NCI-H2107 (cell line): Measurements from ENCODE around the gene MCAM.

ENCODE experiments used
- DNase-seq: peaks from one replicate; lab custom pipeline; 2025; lab: John Stamatoyannopoulos, UW

The MCAM gene

DNA sequence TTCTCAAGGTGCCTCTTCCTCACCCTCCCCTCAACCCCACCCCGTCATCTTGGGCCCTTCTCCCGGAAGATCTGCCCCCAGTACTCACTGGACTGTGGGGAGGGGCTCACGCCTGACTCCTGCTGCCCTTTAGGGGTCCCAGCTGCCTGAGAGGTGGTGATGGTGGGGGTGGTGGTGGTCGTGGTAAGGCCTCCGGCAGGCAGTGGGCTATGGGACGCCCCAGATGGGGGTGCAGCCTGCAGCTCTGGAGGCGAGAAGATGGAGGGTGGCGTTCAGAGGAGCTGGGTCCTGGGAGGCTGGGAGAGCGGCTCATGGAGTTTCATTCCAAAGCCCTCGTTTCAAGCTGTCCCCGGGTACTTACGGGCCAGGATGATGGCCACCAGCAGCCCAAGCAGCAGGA lies 28.8 kb upstream of the MCAM start:
- no peak for DNase-seq

DNA sequence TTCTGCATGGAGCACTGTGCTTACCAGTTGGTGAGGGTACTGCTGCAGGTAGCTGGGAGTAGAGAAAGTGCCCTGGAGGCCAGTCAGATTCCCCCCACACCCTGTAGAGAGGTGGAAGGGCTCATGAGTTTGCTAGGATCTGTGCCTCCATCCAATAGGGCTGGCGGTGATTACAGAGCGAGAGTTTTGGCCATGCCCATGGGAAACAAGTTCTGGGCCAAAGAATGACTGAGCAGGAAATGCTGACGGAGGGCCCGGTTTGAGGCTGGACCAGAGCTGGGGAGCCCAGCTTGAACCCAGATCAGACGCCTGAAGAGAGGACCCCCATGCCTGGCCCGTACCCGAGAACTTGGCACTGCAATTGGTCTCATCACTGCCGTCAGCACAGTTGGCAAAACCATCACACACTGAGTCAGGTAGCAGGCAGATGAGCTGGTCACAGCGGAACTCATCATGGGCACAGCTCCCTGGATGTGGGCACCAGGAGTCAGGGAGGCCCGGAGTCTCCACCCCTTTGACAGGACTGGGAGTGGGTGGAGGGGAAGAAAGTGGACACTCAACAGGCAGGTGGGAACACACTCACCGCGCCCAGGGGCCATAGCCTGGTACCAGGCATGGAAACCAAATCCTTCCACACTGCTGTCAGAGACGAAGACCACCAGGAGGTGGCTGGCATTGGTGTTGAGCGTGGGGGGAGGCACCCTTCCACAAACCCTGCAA lies 27.5 kb upstream of the MCAM start:
- no peak for DNase-seq

DNA sequence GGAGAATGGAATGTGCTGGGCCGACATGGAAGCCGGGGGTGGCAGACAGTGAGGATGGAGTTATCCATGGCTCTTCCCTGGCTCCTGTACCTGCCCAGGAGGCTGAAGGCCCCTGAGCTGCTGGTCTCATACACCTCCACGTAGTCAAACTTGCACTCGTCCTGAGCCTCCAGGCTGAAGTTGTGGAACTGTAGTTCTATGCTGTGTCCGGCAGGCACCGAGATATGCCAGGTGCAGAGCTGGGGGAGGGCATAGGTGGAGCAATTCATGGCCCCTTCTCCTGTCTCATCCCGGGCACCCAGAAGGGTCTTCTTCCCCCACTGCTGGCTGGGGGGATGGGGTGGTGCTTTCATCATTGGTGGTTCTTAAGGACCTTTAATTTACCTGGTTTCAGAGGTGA lies 26.8 kb upstream of the MCAM start:
- DNase-seq, result no peak

DNA sequence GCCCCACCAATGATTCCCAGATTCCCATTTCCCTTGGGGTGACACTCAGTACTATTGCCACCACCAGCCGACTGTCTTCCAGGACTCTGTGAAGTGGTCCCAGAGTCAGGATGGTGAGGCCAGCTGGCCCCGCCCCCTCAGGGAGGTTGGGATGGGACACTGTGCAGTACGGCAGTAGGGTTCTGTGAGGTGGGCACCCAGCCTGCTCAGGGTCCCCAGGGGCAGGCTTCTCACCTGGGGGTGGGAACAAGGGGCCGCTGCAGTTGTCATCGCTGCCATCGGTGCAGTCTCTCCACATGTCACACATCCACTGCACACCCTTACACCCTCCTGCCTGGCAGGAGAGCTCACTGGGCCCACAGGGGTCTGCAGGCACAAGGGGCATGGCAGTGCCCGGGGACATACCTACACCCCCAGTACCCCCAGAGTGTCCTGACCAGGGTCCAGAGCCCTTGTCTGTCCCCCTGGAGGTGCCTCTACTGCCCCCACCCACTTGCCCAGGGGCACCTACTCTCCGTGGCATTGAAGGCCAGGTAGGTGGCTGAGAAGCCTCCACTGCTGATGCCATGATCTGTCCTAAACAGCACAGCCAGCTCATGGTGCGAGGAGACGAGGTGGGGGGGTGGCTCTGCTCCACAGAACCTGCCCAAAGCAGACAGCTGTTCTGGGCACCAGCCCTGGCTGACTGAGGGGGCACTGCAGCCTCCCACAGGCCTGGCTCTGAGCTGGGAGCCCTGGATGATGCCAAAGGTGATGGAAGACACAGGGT lies 25.6 kb upstream of the MCAM start:
- DNase-seq, result no peak

DNA sequence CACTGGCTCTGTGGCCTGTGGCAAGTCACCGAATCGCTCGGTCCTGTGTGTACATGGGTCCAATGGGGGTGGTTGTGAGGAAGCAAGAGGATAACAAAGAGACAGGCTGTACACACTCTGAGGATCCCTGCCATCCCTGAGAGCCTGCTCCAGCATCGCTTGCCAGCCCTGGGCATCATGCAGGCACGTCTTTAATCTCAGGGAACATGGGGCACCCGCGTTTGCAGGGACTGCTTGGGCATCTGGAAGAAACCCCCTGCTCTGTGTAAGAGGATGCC lies 25.0 kb upstream of the MCAM start:
- DNase-seq, result no peak

DNA sequence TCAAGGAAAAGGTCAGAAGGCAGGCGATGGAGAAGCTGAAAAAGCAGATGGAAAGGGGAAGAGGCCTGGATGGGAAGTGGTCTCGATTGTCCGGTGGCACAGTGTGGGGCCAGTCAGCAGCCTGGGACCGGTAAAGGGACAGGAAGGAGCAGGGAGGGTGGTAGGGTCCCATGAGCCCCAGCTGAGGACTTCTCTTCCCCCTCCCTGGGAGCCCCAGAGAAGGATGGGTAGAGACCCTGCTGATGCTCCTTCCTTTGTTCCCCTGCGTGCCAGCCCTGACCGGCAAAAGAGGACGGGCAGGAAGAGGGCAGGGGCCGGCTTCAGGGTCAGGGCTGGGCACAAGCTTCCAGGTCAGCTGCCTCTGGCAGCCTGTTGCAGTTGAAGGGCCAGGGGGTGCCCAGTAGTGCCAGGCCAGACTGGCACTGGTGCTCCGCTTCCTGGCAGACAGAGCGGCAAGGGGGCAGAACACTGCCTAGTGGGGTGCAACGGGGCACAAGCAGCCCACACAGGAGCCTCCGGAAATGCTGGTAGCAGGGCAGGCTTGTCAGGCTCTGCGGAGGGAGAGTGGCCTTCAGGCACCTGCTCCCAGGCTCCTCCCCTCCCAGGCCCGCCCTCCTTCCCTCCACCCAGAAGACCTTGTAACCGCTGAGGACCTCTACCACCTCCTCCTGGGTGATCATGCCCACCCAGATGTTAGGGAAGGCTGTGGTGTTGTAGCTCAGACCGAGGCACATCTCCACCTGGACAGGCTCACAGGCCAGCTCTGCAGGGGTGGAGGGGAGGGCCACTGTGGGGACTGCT lies 24.5 kb upstream of the MCAM start:
- no peak for DNase-seq

DNA sequence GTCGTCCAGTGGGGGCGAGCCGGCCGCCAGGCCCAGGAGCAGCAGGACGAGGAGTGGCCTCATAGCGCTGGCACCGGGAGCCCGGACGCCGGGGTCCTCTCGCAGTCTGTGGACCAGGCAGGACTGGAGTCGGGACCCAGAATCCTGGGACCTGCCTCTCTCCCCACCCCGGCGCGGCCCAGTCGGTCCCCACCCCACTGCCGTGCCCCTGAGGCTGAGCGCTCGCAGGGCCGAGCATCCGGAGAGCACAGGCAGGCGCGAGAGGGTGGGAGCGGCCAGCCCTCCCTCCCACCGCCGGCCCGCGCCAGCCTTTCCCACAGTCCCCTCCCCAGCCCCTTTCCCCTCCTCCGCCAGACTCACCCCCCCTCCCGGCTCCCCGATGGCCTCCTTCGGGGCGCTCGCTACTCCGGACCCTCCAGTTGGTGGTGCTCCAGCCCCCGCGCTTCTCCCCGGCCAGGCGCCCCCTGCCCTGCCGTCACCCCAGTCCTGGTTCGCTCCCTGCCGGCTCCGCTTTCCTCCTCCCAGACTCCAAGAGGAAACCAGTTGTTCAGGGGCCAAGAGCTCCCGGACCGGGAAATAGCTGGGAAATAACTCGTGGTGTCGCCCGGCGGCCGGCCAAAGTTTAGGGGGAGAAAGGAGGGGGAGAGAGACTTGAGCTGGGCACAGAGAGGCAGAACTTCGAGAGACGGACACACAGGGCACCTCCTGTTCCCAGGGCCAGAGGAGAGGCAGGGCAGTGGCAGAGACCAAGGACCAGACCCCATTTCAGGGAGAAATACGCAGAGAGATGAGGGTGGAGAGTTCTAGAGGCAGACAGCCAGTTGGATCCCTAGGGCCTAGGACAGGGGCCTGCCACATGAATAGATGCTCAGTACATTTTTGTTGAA lies 23.6 kb upstream of the MCAM start, which contains the start of gene C1QTNF5:
TSS of gene C1QTNF5 (minus strand) at position 549 of the 887 bp plus-strand sequence. CDS start at position 63, 486 bp downstream.
- DNase-seq, result no peak

DNA sequence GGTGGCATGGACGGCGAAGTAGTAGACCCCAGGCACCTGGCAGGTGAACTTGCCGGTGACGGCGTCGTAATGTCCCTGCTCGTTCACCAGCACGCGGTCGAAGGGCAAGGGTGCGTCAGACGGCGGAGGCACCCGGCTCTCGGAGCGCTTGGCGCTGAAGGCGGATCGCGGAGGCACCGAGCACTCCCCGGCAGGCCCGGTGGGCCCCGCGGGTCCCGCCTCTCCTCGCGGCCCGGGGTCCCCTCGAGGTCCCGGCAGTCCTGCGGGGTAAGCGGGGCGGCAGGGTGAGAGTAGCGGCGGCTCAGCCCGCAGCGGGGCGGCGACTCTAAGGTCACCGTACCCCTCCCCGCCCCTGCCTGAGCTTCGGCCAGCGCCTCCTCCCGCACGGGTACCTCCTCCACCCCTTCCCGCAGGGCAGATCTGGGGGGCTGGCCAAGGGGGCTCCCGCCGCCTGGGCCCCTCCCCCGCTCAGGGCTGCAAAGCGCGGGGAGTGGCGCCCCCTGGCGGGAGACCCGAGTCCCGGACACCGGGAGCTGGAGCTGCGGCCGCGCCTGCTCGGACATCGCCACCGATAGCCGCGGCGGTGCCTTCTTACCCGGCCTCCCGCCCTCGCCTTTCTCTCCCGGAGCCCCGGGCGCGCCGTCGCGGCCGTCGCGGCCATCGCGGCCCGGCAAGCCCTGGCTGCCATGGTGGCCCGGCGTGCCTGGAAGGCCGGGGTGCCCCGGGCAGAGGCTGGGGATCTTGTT lies 22.8 kb upstream of the MCAM start:
- DNase-seq, result no peak

DNA sequence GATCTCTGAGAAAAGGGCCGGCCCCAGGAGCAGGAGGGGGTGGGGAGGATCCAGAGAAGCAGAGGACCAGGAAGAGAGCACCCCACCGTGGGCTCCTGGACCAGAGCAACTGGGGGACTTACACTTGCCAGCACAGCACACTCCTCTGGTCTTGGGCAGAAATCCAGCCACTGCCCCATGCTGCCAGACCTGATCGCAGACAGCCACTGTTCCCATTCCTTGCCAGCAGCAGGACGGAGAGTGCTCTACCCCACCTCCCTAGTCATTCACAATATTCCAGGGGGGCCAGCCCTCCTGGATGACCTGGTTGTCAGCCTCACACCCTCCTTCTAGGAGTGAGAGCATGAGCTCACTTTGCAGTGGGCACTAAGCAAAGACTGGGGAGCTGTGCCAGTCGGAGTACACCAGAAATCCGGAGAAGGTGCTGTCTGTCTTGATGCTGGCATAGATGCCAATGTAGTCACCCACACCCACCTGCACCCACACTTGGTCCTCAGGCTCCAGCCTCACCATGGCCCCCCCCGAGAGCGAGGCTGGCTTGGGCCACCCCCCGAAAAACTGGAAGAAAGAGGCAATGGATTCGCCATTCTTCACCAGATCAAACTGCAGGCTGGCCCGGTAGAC lies 22.1 kb upstream of the MCAM start:
- no peak for DNase-seq

DNA sequence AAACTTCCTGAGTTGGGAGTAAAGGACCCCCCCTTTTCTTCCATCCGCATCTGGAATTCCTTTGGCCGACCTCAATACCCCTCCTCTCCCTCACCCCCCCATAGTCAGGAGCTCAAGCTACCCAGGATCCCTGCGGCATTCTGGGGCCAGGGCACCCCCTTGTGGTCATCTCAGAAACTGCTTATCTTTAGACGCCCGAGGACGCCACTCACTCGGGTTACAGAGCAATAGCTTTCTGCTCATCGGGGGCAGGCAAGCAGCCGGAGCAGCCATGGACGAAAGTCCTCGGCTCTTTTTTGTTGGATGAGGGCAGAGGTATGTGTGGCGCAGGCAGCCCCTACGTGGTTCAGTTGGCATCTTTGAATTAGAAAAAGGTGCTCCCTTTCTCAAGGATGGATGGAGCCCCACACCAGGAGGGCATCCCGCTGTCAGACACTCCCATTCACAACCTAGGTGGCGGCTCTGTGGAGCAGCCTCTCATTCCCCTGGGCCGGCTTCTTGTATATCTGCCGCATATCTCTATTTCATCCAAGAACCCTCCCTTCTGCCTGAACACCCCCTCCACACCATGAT lies 21.5 kb upstream of the MCAM start:
- DNase-seq, result peak; percentile 58

DNA sequence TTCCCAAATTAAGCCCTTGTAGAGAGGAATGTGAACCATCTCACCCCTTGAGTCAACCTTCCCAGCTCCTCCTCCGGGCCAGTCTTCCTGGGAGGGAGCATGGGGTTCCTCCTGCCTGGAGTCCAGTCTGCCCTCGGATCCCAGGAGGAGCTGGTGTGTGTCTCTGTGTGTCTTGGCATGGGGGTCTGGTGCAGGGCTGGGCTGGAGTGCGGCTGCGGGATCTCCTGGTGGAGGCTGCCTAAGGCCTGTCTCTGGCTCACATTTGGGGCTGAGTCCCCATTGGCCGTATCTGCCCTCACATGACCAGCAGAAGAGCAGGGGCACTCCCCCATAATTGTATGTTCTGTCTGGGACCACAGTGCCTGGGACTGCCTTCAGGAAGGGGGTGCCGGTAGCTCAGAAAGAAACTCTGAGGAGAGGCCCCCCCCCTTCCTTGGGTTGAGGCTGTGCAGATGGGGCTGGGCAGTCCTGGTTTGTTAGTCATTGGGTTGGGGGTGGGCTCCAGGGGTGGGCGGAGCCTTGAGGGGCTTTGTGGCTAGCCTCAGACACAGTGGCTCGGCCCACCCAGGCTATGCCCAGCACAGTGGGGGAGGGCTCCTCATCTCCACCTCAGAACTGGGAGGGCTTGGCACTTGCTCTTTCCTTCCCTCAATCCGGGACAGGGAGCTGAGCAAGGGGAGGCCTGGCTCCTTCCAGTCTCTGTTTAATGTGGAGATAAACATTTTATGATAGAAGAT lies 20.8 kb upstream of the MCAM start:
- DNase-seq, result no peak

DNA sequence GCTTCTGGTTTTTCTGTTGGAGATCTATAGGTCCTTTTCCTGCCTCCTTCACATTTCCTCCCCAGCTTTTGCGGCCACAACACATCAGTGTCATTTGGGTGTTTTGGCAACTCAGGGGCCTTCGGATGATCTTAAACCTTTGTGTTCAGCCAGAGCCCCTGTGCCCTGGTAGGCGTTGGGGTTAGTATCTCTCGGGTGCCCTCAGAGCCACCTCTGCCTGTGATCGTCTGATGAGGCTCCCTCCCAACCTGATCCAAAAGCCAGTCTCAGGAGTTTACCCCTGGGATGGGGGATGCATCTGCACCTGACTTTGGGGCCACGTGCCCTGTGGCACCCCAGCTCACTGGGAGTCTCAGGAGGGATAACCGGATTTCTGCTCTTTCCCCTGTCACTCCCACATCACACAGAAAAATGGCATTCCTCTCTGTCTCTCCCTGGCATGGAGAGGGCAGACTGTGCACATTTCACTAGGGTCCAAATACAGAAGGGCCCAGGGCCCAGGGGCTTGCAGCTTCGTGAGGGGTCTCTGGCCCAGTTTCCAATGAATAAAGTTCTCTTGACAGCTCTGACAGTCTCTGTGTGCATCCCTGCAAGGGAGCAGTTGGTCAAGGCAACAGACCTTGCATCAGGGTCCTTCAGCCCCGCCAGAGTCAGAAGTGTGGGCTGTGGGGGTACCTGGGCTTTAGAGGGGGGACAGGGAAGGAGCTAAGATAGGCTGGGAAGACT lies 20.0 kb upstream of the MCAM start:
- no peak for DNase-seq

DNA sequence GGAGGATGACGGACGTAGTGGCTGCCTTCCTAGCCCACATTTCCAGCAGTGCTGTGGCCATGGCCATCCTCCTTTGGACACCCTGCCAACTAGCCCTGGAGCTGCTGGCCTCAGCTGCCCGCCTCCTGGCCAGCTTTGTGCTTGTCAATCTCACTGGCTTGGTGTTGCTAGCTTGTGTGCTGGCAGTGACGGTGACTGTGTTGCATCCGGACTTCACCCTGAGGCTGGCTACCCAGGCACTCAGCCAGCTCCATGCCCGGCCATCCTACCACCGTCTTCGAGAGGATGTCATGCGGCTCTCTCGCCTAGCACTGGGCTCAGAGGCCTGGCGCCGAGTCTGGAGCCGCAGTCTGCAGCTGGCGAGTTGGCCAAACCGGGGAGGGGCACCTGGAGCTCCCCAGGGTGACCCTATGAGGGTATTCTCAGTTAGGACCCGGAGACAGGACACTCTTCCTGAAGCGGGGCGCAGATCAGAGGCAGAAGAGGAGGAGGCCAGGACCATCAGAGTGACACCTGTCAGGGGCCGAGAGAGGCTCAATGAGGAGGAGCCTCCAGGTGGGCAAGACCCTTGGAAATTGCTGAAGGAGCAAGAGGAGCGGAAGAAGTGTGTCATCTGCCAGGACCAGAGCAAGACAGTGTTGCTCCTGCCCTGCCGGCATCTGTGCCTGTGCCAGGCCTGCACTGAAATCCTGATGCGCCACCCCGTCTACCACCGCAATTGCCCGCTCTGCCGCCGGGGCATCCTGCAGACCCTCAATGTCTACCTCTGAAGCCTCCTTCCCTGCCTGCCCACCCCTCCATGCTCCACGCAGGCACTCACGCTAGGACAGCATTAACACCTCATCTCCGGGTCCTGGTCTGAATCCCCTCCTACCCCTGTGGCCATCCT lies 19.0 kb upstream of the MCAM start:
- no peak for DNase-seq

DNA sequence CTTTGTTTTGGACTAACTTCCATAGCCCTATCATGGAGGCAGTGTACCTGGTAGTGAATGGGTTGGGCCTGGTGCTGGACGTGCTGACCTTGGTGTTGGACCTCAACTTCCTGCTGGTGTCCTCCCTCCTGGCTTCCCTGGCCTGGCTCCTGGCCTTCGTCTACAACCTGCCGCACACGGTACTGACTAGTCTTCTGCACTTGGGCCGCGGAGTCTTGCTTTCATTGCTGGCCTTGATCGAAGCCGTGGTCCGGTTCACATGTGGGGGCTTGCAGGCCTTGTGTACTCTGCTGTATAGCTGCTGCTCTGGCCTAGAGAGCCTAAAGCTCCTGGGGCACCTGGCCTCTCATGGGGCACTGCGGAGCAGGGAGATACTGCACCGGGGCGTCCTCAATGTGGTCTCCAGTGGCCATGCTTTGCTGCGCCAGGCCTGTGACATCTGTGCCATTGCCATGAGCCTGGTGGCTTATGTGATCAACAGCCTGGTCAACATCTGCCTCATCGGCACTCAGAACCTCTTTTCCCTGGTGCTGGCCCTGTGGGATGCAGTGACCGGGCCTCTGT lies 18.2 kb upstream of the MCAM start:
- DNase-seq, result no peak

DNA sequence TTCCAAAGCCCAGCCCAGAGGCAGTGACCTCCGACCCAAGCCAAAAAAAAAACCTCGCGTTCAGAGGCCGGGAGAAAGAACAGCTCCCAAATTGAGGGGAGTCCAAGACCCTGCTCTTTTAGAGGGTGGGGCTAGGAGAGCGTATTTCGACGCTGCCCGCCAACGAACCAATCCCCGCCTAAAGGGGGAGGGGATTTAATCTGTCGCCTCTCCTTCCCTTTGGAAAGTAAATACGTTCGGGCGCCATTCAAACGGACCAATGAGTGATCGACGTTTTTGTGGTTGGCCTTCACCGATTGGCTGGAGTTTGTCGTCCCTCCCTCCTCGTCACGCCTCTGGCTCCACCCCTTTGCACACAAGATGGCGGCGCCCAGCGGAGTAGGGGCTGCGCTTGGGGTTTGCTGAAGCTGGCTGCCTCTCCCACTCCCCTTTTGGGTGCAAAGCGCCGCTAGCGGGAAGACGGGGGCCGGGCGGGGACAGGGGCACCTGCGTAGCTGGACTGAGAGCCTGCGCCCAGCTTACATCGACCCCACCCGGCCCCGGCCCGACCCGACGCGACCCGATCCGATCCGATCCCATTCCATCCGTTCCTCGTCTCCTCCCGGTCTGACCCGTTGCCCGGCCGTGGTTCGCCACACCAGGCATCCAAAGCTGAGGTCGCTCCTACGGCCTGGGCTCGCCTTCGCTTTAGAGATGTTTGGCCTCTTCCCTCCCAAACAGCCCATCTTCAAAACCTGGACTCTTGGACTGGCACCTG lies 17.4 kb upstream of the MCAM start, which contains the start of gene RNF26:
TSS of gene RNF26 (plus strand) at position 354 of the 757 bp plus-strand sequence. CDS start 596 bp downstream, outside the sequence.
- peak; percentile 92 for DNase-seq

DNA sequence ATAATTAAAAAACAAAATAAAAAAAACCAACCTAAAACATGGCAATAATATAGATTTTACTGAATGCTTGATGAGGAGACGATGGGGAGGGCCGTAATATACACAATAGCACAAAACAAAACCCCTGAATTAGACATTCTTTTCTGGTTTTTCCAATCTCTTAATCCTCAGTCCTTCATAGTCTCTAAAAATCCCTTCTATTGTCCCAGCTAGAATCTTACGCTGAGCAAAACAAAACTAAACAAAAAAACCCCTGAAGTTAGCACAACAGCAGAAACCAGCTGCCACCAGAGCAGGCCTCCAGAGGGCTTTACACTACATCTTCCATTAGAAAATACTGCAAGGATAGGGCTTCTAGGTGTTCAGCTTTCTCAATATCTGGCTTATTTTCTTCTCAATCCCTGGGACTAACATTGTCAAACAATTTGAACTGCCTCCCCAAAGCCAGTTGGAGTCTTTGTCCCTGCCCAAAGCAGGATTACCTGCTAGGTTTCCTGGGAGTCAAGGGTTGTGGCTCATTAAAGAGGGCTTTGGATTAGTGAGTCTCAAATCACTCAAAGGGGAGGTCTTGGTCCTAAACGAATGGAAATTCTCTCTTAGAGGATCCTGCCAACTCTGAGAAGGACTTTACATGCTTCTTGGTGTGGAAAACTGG lies 15.3 kb upstream of the MCAM start:
- no peak for DNase-seq
